ENCODE data around the gene CAMTA1. TPM values are rescaled to one million over a fixed set of nuclear protein-coding genes. Genes with fewer than 3 reads are reported as not detected.

CAMTA1 gene
- total and polyA plus RNA-seq, 2 experiments from 2014 or later: 213 to 341 TPM

- Histone ChIP-seq H3K9me3 (ENCODE audit: low read depth) (no peaks in the 10 kb centered on the region), H3K4me3 (no peak overlapping the region), H3K4me1 (ENCODE audit: low read depth) (peaks cover 12% of the 10 kb centered on the region), H3K36me3 (no peaks in the 10 kb centered on the region), H3K27ac (no peak overlapping the region), H3K27me3 (no peaks in the 10 kb centered on the region)
- TF ChIP-seq CTCF (IDR thresholded peaks at IDR 0.05; ENCODE audit: low read depth, low read length): no peak
- DNase-seq (ENCODE audit: low read depth in 1 of 2, low spot score in 1 of 2): no peak
These were observed 563.3 kb downstream of the CAMTA1 start for GRCh38 chr1:7348580-7348979.

DNA sequence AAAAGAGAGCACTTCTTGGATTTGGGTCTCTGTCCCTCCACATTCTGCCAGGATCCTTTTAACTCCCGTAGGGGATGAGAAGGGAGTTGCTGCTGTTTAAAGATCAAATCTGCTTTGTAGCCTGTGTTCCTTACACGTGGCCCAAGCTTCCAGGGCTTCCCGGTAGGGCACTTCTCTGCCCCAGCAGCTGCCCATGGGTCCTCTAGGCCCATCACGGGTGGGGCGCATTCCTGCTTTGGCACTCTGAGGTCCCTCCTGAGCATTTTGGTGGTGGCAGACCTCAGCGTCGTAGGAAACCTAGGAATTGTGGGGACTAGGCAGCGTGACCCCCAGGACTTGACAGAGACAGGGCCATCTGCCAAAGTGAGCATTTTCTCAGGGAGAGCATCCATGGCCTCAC, 565.5 kb downstream of the CAMTA1 start:
- H3K36me3 ChIP-seq: no peaks in the 10 kb centered on the region
- TF ChIP-seq CTCF (IDR thresholded peaks at IDR 0.05; ENCODE audit: low read depth, low read length): no peak
- no peaks in the 10 kb centered on the region for H3K9me3 ChIP-seq (ENCODE audit: low read depth)
- no peak for DNase-seq (ENCODE audit: low read depth in 1 of 2, low spot score in 1 of 2)
- no peaks in the 10 kb centered on the region for H3K27me3 ChIP-seq
- no peak overlapping the region for H3K4me3 ChIP-seq
- H3K4me1 ChIP-seq (ENCODE audit: low read depth): peaks cover 12% of the 10 kb centered on the region
- H3K27ac ChIP-seq: no peak overlapping the region

- H3K9me3 ChIP-seq (ENCODE audit: low read depth): no peaks in the 10 kb centered on the region
- H3K27me3 ChIP-seq: no peaks in the 10 kb centered on the region
- peaks cover 8% of the 10 kb centered on the region for H3K4me1 ChIP-seq (ENCODE audit: low read depth)
- TF ChIP-seq CTCF (IDR thresholded peaks at IDR 0.05; ENCODE audit: low read depth, low read length): no peak
- H3K27ac ChIP-seq: no peak overlapping the region
- no peaks in the 10 kb centered on the region for H3K36me3 ChIP-seq
- H3K4me3 ChIP-seq: no peak overlapping the region
- DNase-seq (ENCODE audit: low read depth in 1 of 2, low spot score in 1 of 2): no peak
These were observed 566.4 kb downstream of the CAMTA1 start for GRCh38 chr1:7351649-7352048.

GRCh38 chr1:7352364-7352763, 567.1 kb downstream of the CAMTA1 start:
- no peaks in the 10 kb centered on the region for H3K36me3 ChIP-seq
- no peak overlapping the region for H3K4me3 ChIP-seq
- no peak overlapping the region for H3K27ac ChIP-seq
- no peak for TF ChIP-seq CTCF (IDR thresholded peaks at IDR 0.05; ENCODE audit: low read depth, low read length)
- H3K27me3 ChIP-seq: no peaks in the 10 kb centered on the region
- no peaks in the 10 kb centered on the region for H3K9me3 ChIP-seq (ENCODE audit: low read depth)
- DNase-seq (ENCODE audit: low read depth in 1 of 2, low spot score in 1 of 2): no peak
- H3K4me1 ChIP-seq (ENCODE audit: low read depth): peaks cover 5% of the 10 kb centered on the region

DNA sequence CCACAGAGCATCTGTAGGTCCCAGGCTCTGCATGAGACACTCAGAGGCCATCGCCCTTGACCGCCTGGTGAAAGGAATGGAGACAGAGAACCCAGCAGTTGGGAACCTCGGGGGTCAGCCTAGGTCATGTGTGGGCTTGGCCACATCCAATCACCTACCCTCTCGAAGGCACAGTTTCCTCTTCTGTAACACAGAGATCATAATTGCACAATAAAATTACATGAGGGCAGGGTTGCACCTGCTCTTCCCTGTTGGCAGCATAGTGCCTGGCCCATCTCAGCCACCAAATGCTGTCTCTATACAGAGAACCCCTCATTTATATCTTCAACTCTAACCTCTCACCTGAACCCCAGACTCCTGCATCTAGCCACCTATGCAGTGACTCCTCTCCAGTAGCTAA, 567.7 kb downstream of the CAMTA1 start:
- no peaks in the 10 kb centered on the region for H3K36me3 ChIP-seq
- H3K27ac ChIP-seq: no peak overlapping the region
- TF ChIP-seq CTCF (IDR thresholded peaks at IDR 0.05; ENCODE audit: low read depth, low read length): no peak
- H3K4me1 ChIP-seq (ENCODE audit: low read depth): peaks cover 5% of the 10 kb centered on the region
- H3K4me3 ChIP-seq: no peak overlapping the region
- H3K27me3 ChIP-seq: no peaks in the 10 kb centered on the region
- H3K9me3 ChIP-seq (ENCODE audit: low read depth): no peaks in the 10 kb centered on the region
- no peak for DNase-seq (ENCODE audit: low read depth in 1 of 2, low spot score in 1 of 2)

GRCh38 chr1:7355646-7356045, 570.4 kb downstream of the CAMTA1 start:
- TF ChIP-seq CTCF (IDR thresholded peaks at IDR 0.05; ENCODE audit: low read depth, low read length): no peak
- Histone ChIP-seq H3K36me3 (no peaks in the 10 kb centered on the region), H3K9me3 (ENCODE audit: low read depth) (no peaks in the 10 kb centered on the region), H3K4me3 (no peak overlapping the region), H3K27ac (no peak overlapping the region), H3K27me3 (no peaks in the 10 kb centered on the region), H3K4me1 (ENCODE audit: low read depth) (no peaks in the 10 kb centered on the region)
- no peak for DNase-seq (ENCODE audit: low read depth in 1 of 2, low spot score in 1 of 2)

Data from cardiac muscle cell (in vitro differentiated cells and primary cell).